ENCODE results near the gene DPF3. TPM values are rescaled to one million over a fixed set of nuclear protein-coding genes. Genes with fewer than 3 reads are reported as not detected.

Gene DPF3
- total and polyA plus RNA-seq, 7 donors = 2.3 to 25.3 (median 19.4) TPM

- no peaks in the 10 kb centered on the region for H3K27me3 ChIP-seq (ENCODE audit: insufficient read depth in 3 of 3, low read length in 2 of 3)
- DNase-seq = no peak
- intact Hi-C loops (cut with DNase I) = no loop called here
- no peaks in the 10 kb centered on the region for H3K36me3 ChIP-seq (ENCODE audit: insufficient read depth in 1 of 2, low read depth in 1 of 2)
- H3K4me1 ChIP-seq = peaks cover 34% of the 10 kb centered on the region
- no peak overlapping the region for H3K4me3 ChIP-seq
- no peak for ATAC-seq
- TF ChIP-seq, protein P1, sequence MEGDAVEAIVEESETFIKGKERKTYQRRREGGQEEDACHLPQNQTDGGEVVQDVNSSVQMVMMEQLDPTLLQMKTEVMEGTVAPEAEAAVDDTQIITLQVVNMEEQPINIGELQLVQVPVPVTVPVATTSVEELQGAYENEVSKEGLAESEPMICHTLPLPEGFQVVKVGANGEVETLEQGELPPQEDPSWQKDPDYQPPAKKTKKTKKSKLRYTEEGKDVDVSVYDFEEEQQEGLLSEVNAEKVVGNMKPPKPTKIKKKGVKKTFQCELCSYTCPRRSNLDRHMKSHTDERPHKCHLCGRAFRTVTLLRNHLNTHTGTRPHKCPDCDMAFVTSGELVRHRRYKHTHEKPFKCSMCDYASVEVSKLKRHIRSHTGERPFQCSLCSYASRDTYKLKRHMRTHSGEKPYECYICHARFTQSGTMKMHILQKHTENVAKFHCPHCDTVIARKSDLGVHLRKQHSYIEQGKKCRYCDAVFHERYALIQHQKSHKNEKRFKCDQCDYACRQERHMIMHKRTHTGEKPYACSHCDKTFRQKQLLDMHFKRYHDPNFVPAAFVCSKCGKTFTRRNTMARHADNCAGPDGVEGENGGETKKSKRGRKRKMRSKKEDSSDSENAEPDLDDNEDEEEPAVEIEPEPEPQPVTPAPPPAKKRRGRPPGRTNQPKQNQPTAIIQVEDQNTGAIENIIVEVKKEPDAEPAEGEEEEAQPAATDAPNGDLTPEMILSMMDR (IDR thresholded peaks at IDR 0.05) = no peak
- H3K9me3 ChIP-seq = no peaks in the 10 kb centered on the region
- H3K27ac ChIP-seq = no peak overlapping the region
- 42 to 82% (median 77%) methylated on average over 1 of the region's 1 CpG for WGBS, 3 donors
These were observed 13.0 kb upstream of the DPF3 start for GRCh38 chr14:72906879-72907278.

- intact Hi-C loops (cut with DNase I) = no loop called here
- Histone ChIP-seq H3K4me3 (no peak overlapping the region), H3K36me3 (ENCODE audit: insufficient read depth in 1 of 2, low read depth in 1 of 2) (no peaks in the 10 kb centered on the region), H3K4me1 (peaks cover 36% of the 10 kb centered on the region), H3K27ac (no peak overlapping the region), H3K9me3 (no peaks in the 10 kb centered on the region), H3K27me3 (ENCODE audit: insufficient read depth in 3 of 3, low read length in 2 of 3) (no peaks in the 10 kb centered on the region)
- WGBS, 3 donors = 49 to 62% (median 59%) methylated on average over 3 of the region's 3 CpGs
- ATAC-seq (no peak), DNase-seq (no peak)
- TF ChIP-seq, protein P1 (IDR thresholded peaks at IDR 0.05) = no peak
These were observed 12.4 kb upstream of the DPF3 start for GRCh38 chr14:72906316-72906715.

DNA sequence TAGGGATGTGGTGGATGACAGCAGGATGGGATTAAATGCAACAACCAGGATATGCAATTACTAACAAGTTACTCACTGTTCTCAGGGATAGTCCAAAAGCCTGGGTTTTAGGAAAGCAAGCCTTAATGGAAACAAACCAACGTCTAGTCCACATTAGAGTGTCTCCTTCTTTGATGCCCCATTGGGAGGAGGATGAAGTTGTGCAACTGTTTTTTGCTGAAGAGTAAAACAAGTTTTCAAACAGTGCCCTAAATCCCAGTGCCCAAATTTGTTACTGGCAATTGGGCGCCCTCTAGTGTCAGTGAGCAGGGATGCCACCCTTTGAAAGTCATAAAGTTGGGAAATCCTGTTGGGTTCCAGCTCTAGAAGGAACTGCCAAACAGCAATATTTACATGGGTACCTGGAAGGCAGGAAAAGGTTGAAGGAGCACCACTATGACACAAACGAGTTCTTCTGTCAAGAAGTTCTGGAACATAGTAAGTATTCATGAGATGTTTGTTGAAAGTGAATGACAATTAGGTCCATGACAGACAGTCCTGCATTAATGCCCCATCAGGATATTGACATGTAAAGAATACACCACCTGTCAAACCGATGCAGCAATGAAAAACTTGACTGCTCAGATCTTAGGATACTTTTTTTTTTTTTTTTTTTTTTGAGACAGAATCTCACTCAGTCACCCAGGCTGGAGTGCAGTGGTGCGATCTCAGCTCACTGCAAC is 11.1 kb upstream of the DPF3 start:
- Histone ChIP-seq H3K4me3 (no peak overlapping the region), H3K4me1 (peaks cover 41% of the 10 kb centered on the region), H3K27ac (peak overlapping the region; percentile 7), H3K9me3 (no peaks in the 10 kb centered on the region), H3K36me3 (ENCODE audit: insufficient read depth in 1 of 2, low read depth in 1 of 2) (no peaks in the 10 kb centered on the region), H3K27me3 (ENCODE audit: insufficient read depth in 3 of 3, low read length in 2 of 3) (no peaks in the 10 kb centered on the region)
- ATAC-seq = peak; percentile 42 to 68 (median 48)
- whole genome bisulfite sequencing, 3 donors = 23 to 25% (median 25%) methylated on average over 5 of the region's 5 CpGs
- TF ChIP-seq, protein P1 (IDR thresholded peaks at IDR 0.05) = peak; percentile 93
- intact Hi-C loops (cut with DNase I) = loop anchor here (1.0 to 5.0 kb wide), 4 partner anchors 93 to 389 kb away; no protein-coding TSS in a partner anchor
- peak; percentile 54 to 73 for DNase-seq

GRCh38 chr14:72904218-72904617 is 10.3 kb upstream of the DPF3 start:
- no peak overlapping the region for H3K4me3 ChIP-seq
- TF ChIP-seq, protein P1 (IDR thresholded peaks at IDR 0.05) = no peak
- DNase-seq (no peak), ATAC-seq (no peak)
- H3K27me3 ChIP-seq (ENCODE audit: insufficient read depth in 3 of 3, low read length in 2 of 3) = no peaks in the 10 kb centered on the region
- no peaks in the 10 kb centered on the region for H3K9me3 ChIP-seq
- intact Hi-C loops (cut with DNase I) = loop anchor here in 1 of 2 donors (5.0 kb wide), 3 partner anchors 92 to 387 kb away; no protein-coding TSS in a partner anchor
- no peaks in the 10 kb centered on the region for H3K36me3 ChIP-seq (ENCODE audit: insufficient read depth in 1 of 2, low read depth in 1 of 2)
- peaks cover 42% of the 10 kb centered on the region for H3K4me1 ChIP-seq
- WGBS, 3 donors = 40 to 92% (median 48%) methylated on average over 1 of the region's 1 CpG
- peak overlapping the region; percentile 7 for H3K27ac ChIP-seq
